Stimulated activated CD4-positive, alpha-beta T cell treated with anti-CD3 and anti-CD28 coated beads, Interleukin-12 subunit alpha, Interleukin-12 subunit beta, amount 100 ng/mL, for 4 hours (primary cell): ENCODE data around the gene LGR6.
A peak's percentile ranks its signal among the peaks of the same experiment; 100 is the strongest.
"Not testable (repeated sequence)": the region's sequence is repeated elsewhere in the genome, so short reads cannot be mapped to it uniquely, and the experiment has no call there.

Source experiments
- DNase-seq: peaks from one replicate; pipeline ENCODE4 v3.0.0-alpha.2; 2020

LGR6 gene

DNA sequence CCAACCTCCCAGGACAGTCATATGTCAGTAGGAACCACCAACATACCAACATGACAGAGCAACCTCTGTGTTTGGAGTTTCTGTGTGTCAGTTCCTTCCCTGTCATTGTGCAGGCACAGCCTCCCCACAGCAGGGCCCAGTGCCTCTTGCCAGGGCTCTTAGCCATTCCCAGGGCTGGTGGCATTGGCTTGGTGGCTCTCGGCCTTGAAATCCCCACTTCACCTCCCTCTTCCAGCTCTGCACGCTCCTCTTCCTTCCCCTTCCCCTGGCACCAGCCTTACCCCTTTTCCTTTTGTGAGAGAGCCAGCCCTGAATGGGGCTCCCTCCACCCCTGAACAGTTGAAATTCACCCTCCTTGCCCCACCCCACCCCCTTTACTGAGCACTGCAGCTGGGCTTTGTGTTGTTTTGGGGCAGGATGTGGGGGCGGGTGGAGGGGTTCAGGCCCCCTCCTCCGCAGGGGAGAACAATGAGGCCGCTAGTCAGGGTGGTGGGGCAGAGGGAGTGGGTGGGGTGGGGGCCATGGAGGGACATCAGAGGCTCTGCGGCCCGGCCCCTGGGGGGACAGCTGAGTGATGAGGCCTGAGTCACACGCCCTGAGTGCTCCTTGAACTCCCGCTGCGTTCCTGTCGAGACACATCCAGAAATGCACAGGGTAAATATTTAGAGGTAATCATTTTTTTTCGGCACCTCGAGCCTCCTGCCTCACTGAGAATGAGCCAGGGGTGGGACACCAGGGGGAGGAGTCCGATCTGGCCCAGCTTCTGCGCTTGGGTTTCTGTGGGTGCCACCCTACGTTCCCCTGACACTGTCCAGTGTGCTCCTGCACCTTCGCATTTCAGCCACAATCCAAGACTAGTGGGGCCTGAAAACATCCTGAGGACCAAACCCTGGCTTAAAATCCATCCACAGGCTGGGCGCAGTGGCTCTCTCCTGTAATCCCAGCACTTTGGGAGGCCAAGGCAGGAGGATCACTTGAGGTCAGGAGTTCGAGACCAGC lies 28.6 kb downstream of the LGR6 start:
- no peak for DNase-seq

DNA sequence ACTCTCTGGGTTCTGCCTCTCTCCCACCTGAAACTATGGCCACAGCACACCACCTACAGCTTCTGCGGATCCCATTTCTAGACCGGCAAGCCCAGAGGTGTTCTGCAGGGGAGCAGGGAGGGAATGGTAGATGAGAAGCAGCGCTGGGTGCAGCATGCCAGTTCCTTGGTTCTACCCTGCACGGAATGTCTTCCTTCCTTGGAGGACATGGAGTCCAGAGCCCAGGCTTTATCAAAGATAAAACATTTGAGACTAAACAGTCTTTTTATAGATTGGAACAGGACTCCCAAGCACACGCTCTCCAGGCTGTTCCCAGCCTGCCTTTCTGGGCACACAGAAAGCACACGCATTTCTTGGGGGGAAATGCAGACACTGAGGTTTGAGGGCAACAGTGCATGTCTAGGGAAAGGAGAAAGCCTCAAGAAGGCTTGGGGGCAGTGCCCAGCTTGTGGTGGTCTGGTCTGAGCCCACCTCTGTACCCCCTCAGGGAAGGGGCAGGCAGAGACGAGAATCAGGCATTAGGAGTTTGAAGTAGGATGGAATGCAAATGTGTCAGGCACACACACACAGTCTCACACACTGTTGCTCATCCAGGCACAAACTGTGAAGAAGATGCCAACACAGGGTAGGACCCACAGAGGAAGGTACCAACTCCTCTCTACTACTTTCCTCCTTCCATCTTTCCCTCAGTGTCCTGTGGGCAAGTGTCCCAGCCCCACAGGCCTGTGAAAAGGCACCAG lies 29.7 kb downstream of the LGR6 start:
- DNase-seq = no peak

DNA sequence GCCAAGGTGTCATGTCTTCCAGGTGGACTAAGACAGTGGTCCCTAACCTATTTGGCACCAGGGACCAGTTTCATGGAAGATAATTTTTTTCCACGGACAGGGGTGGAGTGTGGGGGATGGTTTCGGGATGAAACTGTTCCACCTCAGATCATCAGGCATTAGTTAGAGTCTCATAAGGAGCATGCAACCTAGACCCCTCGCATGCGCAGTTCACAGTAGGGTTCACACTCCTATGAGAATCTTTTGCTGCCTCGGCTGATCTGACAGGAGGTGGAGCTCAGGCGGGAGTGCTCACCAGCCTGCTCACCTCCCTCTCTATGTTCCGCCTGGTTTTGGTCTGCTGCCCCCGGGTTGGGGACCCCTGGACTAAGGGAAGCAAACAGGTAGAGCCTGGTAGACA lies 30.9 kb downstream of the LGR6 start:
- DNase-seq = no peak

- no peak for DNase-seq
Measured at GRCh38 chr1:202225131-202225530, 31.5 kb downstream of the LGR6 start.

DNA sequence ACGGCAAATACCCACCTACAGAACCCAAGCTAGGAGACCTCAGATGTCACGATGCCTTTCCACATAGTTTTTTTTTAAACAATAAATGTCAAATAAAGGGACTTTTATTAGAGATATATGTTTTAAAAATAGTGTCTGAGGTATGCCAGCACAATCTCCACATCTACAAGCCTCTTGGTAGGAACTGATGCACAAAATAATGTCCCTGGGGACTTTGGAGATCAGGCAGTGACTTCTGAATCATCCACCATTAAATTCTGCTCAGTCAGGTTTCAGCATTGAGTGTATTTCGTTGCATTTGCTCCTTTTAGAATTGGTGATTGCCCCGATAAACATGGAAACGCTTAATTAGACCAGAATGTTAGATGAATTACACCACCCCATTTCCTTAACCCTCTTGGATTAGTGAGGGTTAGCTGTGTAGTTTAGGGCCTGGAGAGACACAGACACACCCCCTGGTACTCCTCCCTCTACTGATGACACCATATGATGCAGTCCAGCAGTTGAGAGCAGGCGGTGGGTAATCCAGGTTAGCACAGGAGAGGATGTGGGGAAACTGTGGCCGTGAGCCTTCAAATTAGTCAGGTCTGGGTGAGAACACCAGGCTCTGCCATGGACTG lies 33.6 kb downstream of the LGR6 start:
- DNase-seq = no peak

DNA sequence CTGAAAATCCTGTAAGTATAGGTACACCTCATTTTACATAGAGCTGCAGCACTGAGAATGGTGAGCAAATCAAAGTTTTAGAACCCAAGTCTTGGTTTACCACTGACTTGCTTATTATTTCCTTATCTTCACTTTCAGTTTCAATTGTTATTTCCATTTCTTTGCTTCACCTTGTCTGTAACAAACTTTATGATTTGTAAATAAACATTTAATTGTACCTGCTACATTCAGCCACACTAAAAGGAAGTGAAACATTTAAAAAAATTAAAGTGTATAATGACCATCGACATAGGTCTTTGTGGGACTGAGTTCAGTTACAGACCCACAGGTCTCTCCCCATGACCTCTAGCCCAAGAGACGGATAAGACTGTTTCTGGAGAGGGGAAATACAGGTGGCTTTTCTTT lies 34.4 kb downstream of the LGR6 start:
- no peak for DNase-seq

- no peak for DNase-seq
Measured at GRCh38 chr1:202228484-202229122, 35.0 kb downstream of the LGR6 start.

DNA sequence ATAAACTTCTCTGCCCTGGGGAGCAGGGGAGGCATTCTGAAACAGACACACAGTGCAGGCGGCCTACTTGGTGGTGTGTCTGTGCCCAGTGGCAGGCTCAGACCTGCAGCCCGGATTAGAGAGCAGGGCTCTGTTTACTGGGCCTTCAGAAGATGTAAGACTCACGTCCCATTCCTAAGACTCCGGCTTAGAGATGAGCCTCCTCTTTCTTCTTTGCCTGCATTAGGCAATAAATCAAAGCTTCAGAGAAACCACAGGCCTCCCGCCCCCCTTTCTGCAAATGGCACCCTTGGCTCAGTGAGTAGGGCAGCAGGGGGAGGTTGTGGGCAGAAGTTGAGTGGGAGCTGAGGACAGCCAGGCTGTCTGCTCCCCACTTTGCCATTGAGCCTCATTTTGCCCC lies 35.8 kb downstream of the LGR6 start:
- DNase-seq = no peak

- DNase-seq = no peak
Measured at GRCh38 chr1:202230061-202230938, 36.7 kb downstream of the LGR6 start.

DNA sequence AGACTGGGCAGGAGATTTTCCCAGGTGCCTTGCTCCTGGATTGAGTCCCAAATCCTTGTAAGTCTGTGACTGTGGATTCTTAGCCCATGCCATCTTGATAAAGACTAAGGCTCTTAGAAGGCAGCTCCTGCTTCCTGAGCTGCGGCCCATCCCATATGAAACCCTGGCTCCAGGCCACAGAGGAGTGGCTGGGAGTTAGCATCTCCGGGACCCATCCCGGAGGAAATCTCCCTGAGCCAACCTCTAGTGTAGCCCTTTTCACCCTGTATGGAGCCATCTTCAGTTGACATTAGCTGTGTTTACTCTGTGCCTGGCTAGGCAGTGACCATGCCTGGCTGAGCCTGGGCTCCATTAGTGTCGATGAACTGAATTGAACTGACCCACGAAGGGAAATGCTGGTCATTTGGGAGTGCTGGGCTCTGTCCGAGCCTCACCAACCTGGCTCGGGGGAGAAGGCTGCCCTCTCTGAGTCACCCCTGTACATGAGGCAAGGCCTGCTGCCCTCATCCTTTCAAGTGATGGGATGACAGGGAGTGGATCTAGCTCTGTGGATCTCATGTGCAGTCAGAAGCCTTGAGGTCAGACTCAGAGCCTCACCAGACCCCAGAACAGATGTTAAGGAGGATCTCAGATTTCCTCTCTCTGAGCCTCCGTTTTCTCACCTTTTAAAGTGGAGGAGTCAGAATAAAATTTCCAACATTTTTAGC lies 37.5 kb downstream of the LGR6 start:
- no peak for DNase-seq

- no peak for DNase-seq
Measured at GRCh38 chr1:202233171-202233570, 39.6 kb downstream of the LGR6 start.

- no peak for DNase-seq
Measured at GRCh38 chr1:202233804-202234203, 40.2 kb downstream of the LGR6 start.

DNA sequence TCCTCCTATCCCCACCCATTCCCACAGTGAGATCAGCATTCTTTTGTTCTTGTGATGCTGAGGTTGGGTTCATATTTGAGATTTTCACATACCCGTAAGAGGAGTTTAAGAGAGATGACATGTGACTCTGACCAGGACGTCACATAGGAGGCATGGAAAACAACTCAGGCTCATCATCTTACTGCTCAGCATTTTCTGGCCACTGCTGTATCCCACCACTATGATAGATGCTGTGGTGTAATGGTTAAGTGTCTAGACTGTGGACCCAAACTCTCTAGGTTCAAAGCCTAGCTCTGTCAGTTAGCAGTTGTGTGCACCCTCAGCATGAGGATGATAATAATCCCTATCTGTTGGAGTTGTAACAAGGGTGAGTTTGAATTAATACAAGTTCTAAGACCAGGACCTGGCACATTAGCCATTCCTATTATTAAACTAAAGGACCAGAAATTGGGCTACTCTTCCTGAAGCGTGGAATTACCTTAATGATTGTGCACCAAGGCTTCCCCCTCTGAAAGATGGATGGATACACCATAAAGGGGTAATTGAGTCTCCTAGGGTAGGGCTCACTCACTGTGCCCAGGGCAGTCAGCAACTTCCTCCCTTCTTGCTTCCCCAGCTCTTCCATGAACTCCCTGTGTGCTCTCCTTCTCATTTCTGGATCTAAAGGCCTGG lies 40.9 kb downstream of the LGR6 start:
- no peak for DNase-seq

DNA sequence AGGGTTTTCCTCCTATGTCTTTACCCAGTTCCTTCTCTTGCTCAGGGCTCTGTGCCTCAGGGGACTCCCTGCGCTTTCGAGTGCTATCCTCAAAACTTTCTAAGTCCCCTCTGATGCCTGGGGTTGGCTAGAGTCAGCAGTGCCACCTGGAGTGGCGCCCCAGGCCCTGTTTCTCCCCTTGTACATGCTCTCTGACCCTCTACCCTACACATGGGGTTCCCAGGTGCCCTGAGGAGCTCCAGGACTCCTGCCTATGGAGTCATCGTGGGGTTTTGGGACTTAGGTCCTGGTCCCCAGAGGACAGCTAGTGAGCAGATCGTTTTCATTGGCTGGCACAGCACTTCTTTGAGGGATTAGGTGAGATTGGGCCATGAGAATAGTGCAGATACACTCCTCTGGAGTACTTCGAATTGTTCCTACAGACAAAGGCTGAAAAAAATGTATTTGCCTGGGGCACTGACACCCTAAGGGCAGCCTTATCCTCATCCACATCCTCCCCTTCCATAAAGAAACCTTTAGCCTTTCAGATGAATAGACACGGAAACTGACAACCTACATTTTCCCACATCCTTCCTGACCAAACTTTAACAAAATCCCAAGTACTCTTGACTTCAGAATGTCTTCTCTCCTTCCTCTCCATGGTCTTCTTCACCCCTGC lies 41.5 kb downstream of the LGR6 start:
- no peak for DNase-seq

GRCh38 chr1:202235856-202236837 lies 42.5 kb downstream of the LGR6 start:
- peak; percentile 65 for DNase-seq

DNA sequence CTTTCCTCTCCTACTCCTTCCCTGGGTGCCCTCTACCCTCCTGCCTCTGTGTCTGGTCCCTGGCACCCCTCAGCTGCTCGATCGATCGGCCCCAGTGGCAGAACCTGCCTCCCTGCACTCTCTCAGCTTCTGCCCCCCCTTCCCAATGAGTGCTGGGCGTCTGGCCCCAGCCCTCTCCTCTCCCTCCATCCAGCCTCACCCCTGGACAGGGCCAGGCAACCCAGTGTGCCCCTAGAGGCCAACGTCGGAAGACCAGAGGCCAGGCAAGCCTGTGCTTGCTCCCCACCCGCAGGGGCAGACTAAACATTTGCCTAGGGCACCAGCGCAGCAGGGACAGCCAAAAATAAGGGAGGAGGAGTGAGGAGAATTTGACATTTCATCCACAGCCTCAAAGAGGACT lies 43.5 kb downstream of the LGR6 start:
- DNase-seq = peak; percentile 15

- no peak for DNase-seq
Measured at GRCh38 chr1:202238914-202239313, 45.3 kb downstream of the LGR6 start.

DNA sequence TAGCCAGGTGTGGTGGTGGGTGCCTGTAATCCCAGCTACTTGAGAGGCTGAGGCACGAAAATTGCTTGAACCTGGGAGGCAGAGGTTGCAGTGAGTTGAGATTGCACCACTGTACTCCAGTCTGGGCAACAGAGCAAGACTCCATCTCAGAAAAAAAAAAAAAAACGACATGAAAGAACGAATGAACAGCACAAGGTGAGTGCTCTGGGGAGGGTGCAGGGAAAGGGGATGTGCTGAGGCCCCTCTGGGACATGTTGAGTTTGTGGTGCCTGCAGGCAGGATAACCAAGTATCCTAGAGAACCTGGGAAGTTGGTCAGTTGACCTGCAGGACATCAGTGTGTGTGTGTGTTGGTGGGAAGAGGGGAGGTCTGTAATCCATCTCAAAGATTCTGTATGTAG lies 46.6 kb downstream of the LGR6 start:
- not testable (repeated sequence) for DNase-seq

GRCh38 chr1:202240956-202241355 lies 47.4 kb downstream of the LGR6 start:
- no peak for DNase-seq
